H1 (cell line): Measurements from ENCODE around the gene CNNM3. TPM values are rescaled to one million over a fixed set of nuclear protein-coding genes. Genes with fewer than 3 reads are reported as not detected.

ENCODE experiments used
- CHD2 ChIP-seq: IDR thresholded peaks from 2 replicates; pipeline ENCODE4 v1.6.1; 2012; ENCODE audit warnings: low read length, improper control_type of control experiment
- CTBP2 ChIP-seq: IDR thresholded peaks from 2 replicates; pipeline ENCODE4 v1.7.0; 2011; ENCODE audit warnings: borderline replicate concordance, mild to moderate bottlenecking, moderate library complexity, mixed read lengths, low read length; ENCODE audit not compliant: insufficient read depth, insufficient read length
- CTCF ChIP-seq, 3 experiments: IDR thresholded peaks; 1 replicate in 2 of 3; 2 replicates in 1 of 3; pipeline versions ENCODE4 v1.5.1 to v1.6.1; 2011; ENCODE audit warnings: low read length in 3 of 3, mild to moderate bottlenecking in 3 of 3, inconsistent platforms in 2 of 3, low read depth in 1 of 3, moderate library complexity in 1 of 3; ENCODE audit not compliant: insufficient read depth in 1 of 3; ENCODE audit errors: control extremely low read depth in 1 of 3
- EP300 ChIP-seq, 2 experiments: IDR thresholded peaks; 1 replicate in 1 of 2; 2 replicates in 1 of 2; pipeline ENCODE4 v1.6.1; 2011 to 2012; ENCODE audit warnings: low read depth in 2 of 2, low read length in 2 of 2, mild to moderate bottlenecking in 2 of 2, borderline replicate concordance in 1 of 2, inconsistent platforms in 1 of 2, moderate library complexity in 1 of 2
- MAX ChIP-seq: IDR thresholded peaks from 2 replicates; pipeline ENCODE4 v1.6.1; 2012; ENCODE audit warnings: inconsistent platforms
- NANOG ChIP-seq: IDR thresholded peaks from 2 replicates; pipeline ENCODE4 v1.6.1; 2011; ENCODE audit warnings: low read length, low read depth, mild to moderate bottlenecking, inconsistent platforms; ENCODE audit not compliant: insufficient read depth, poor library complexity, severe bottlenecking
- NRF1 ChIP-seq: IDR thresholded peaks from 2 replicates; pipeline ENCODE4 v1.6.1; 2011; ENCODE audit warnings: mild to moderate bottlenecking, low read depth, low read length, improper control_type of control experiment
- POLR2A ChIP-seq, 2 experiments: IDR thresholded peaks; 1 replicate in 1 of 2; 2 replicates in 1 of 2; pipeline ENCODE4 v1.6.1; 2011; ENCODE audit warnings: low read depth in 2 of 2, low read length in 2 of 2, mild to moderate bottlenecking in 2 of 2; ENCODE audit errors: control extremely low read depth in 1 of 2
- POU5F1 ChIP-seq: IDR thresholded peaks from 2 replicates; pipeline ENCODE4 v1.6.1; 2011; ENCODE audit warnings: low read depth, mild to moderate bottlenecking, low read length, moderate library complexity
- RBBP5 ChIP-seq: IDR thresholded peaks from 2 replicates; pipeline ENCODE4 v1.7.1; 2012; ENCODE audit warnings: low read depth, mild to moderate bottlenecking, inconsistent platforms, low read length, moderate library complexity, borderline replicate concordance
- RFX5 ChIP-seq: IDR thresholded peaks from 2 replicates; pipeline ENCODE4 v1.6.1; 2011; ENCODE audit warnings: low read depth, low read length, improper control_type of control experiment, borderline replicate concordance
- SP1 ChIP-seq: IDR thresholded peaks from 2 replicates; pipeline ENCODE4 v1.6.1; 2011; ENCODE audit warnings: low read depth, low read length
- SP2 ChIP-seq: IDR thresholded peaks from 2 replicates; pipeline ENCODE4 v1.6.1; 2012; ENCODE audit warnings: mild to moderate bottlenecking, low read length, inconsistent platforms
- SUZ12 ChIP-seq: fragments of 200-600 bp; sonication (generic); IDR thresholded peaks from 2 replicates; pipeline ENCODE4 v1.6.1; 2012; ENCODE audit warnings: mild to moderate bottlenecking, inconsistent platforms, low read length, moderate library complexity, mixed read lengths
- TAF1 ChIP-seq: IDR thresholded peaks from 2 replicates; pipeline ENCODE4 v1.6.1; 2011; ENCODE audit warnings: mild to moderate bottlenecking, low read depth, low read length
- polyA plus RNA-seq, 7 experiments: library from polyadenylated mRNA; depleted of rRNA in 3 of 7; stranded (reverse) in 5 of 7; unstranded in 2 of 7; fragments of >200 nt in 5 of 7; fragments of 200-250 nt in 2 of 7; gene quantifications; 1 replicate in 5 of 7; 2 replicates in 1 of 7; 4 replicates in 1 of 7; pipeline versions ENCODE4 v1.2.1 to v1.2.3, GENCODE V29; 2011 to 2013; ENCODE audit warnings: missing spikeins in 2 of 7, mixed read lengths in 2 of 7
- total RNA-seq: library from RNA; stranded (reverse); fragmentation: NEBNext Ultra II Directional; extraction: Animal tissue kit (Norgen Biotek cat#: 25700); gene quantifications from 2 replicates; pipeline ENCODE4 v1.2.1, GENCODE V29; 2021
- TF ChIP-seq, protein P1 (sequence below): IDR thresholded peaks from 2 replicates; pipeline ENCODE4 v1.6.1; 2012; ENCODE audit warnings: low read length, inconsistent platforms
- TF ChIP-seq, protein P2 (sequence below): IDR thresholded peaks from 2 replicates; pipeline ENCODE4 v1.6.1; 2011; ENCODE audit warnings: low read depth, mild to moderate bottlenecking, low read length; ENCODE audit not compliant: insufficient read depth
- TF ChIP-seq, protein P3 (sequence below): IDR thresholded peaks from 2 replicates; pipeline ENCODE4 v1.6.1; 2012; ENCODE audit warnings: inconsistent platforms

Gene CNNM3
- total and polyA plus RNA-seq, 2 of the 8 experiments (the other 6 are each of a cell fraction or from before 2014, with no cell fraction given): 29.1 to 29.2 TPM

- TF ChIP-seq, protein P1, sequence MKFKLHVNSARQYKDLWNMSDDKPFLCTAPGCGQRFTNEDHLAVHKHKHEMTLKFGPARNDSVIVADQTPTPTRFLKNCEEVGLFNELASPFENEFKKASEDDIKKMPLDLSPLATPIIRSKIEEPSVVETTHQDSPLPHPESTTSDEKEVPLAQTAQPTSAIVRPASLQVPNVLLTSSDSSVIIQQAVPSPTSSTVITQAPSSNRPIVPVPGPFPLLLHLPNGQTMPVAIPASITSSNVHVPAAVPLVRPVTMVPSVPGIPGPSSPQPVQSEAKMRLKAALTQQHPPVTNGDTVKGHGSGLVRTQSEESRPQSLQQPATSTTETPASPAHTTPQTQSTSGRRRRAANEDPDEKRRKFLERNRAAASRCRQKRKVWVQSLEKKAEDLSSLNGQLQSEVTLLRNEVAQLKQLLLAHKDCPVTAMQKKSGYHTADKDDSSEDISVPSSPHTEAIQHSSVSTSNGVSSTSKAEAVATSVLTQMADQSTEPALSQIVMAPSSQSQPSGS: no peak
- peak in 2 of 3 experiments; percentile 83 to 94; a peak in 3 of 4 replicates for TF ChIP-seq CTCF (IDR thresholded peaks at IDR 0.05; ENCODE audit: control extremely low read depth in 1 of 3, insufficient read depth in 1 of 3, low read depth in 1 of 3, low read length in 3 of 3)
- TF ChIP-seq EP300 (IDR thresholded peaks at IDR 0.05; ENCODE audit: borderline replicate concordance in 1 of 2, low read depth in 2 of 2, low read length in 2 of 2): no peak
- TF ChIP-seq RBBP5: no peak
- peak; percentile 71 for TF ChIP-seq TAF1
- no peak for TF ChIP-seq CTBP2
- TF ChIP-seq MAX: peak; percentile 75; the same call in 1 of the 2 replicates
- TF ChIP-seq RFX5: 0 out of 2 replicates have a peak, but pooled peaks have one; percentile 20
- TF ChIP-seq, protein P2, sequence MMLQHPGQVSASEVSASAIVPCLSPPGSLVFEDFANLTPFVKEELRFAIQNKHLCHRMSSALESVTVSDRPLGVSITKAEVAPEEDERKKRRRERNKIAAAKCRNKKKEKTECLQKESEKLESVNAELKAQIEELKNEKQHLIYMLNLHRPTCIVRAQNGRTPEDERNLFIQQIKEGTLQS: no peak
- peak; percentile 90 for TF ChIP-seq CHD2
- peak; percentile 99 for TF ChIP-seq SP1
- TF ChIP-seq POU5F1: no peak
- no peak for TF ChIP-seq SUZ12
- TF ChIP-seq NANOG: peak; percentile 36
- no peak for TF ChIP-seq NRF1
- peak; percentile 69 for TF ChIP-seq SP2
- TF ChIP-seq, protein P3, sequence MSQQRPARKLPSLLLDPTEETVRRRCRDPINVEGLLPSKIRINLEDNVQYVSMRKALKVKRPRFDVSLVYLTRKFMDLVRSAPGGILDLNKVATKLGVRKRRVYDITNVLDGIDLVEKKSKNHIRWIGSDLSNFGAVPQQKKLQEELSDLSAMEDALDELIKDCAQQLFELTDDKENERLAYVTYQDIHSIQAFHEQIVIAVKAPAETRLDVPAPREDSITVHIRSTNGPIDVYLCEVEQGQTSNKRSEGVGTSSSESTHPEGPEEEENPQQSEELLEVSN: 0 out of 2 replicates have a peak, but pooled peaks have one; percentile 32
- 0 out of 3 replicates have a peak, but pooled peaks of 1 of the 2 experiments have one; percentile 9 for TF ChIP-seq POLR2A (IDR thresholded peaks at IDR 0.05; ENCODE audit: control extremely low read depth in 1 of 2, low read depth in 2 of 2, low read length in 2 of 2)
These were observed 41.8 kb downstream of the CNNM3 start, which contains the start of gene ANKRD39 (continued) for GRCh38 chr2:96857667-96858372.
